H9 (cell line): ENCODE measurements around the gene ENTPD6. TPM values are rescaled to one million over a fixed set of nuclear protein-coding genes. Genes with fewer than 3 reads are reported as not detected.

Experiments
- DNase-seq: peaks from one replicate; pipeline ENCODE4 v3.0.0-alpha.2; 2017
- H2AFZ ChIP-seq: one replicate; pipeline ENCODE4 v1.6.1; 2013; ENCODE audit warnings: mild to moderate bottlenecking, low read length, control low read depth, moderate library complexity
- H2AK5ac ChIP-seq: 2 replicates; pipeline ENCODE4 v1.6.1; 2013; ENCODE audit warnings: low read length, control low read depth, mixed read lengths; ENCODE audit not compliant: insufficient read length
- H2BK120ac ChIP-seq: one replicate; pipeline ENCODE4 v1.6.1; 2013; ENCODE audit warnings: low read depth, mild to moderate bottlenecking, low read length, control low read depth, inconsistent platforms; ENCODE audit not compliant: poor library complexity, severe bottlenecking
- H2BK12ac ChIP-seq: 2 replicates; pipeline ENCODE4 v1.6.1; 2013; ENCODE audit warnings: low read length, control low read depth, mixed read lengths, low read depth; ENCODE audit not compliant: insufficient read length
- H2BK15ac ChIP-seq: 2 replicates; pipeline ENCODE4 v1.6.1; 2013; ENCODE audit warnings: low read depth, low read length, control low read depth
- H2BK20ac ChIP-seq: one replicate; pipeline ENCODE4 v1.6.1; 2013; ENCODE audit warnings: low read depth, mild to moderate bottlenecking, low read length, control low read depth, inconsistent platforms; ENCODE audit not compliant: poor library complexity, severe bottlenecking
- H2BK5ac ChIP-seq: 2 replicates; pipeline ENCODE4 v1.6.1; 2013; ENCODE audit warnings: low read length, control low read depth, mixed read lengths; ENCODE audit not compliant: insufficient read length
- H3K14ac ChIP-seq: 2 replicates; pipeline ENCODE4 v1.6.1; 2013; ENCODE audit warnings: low read length, control low read depth; ENCODE audit not compliant: insufficient read depth
- H3K18ac ChIP-seq: 2 replicates; pipeline ENCODE4 v1.6.1; 2013; ENCODE audit warnings: low read depth, mild to moderate bottlenecking, mixed read lengths, low read length, control low read depth; ENCODE audit not compliant: insufficient read length
- H3K23ac ChIP-seq: 2 replicates; pipeline ENCODE4 v1.6.1; 2013; ENCODE audit warnings: low read length, control low read depth, mixed read lengths, low read depth; ENCODE audit not compliant: insufficient read length
- H3K23me2 ChIP-seq: 2 replicates; pipeline ENCODE4 v1.6.1; 2013; ENCODE audit warnings: low read depth, mild to moderate bottlenecking, mixed read lengths, low read length, control low read depth; ENCODE audit not compliant: insufficient read length, poor library complexity, severe bottlenecking
- H3K27ac ChIP-seq: 2 replicates; pipeline ENCODE4 v1.5.1; 2013; ENCODE audit warnings: low read length, control low read depth, mixed read lengths, low read depth; ENCODE audit not compliant: insufficient read length
- H3K27me3 ChIP-seq: 2 replicates; pipeline ENCODE4 v1.6.1; 2013; ENCODE audit warnings: low read length, control low read depth, inconsistent platforms; ENCODE audit not compliant: insufficient read depth
- H3K4ac ChIP-seq: 2 replicates; pipeline ENCODE4 v1.6.1; 2013; ENCODE audit warnings: low read depth, mild to moderate bottlenecking, control low read depth, inconsistent platforms, low read length, moderate library complexity
- H3K4me1 ChIP-seq: 2 replicates; pipeline ENCODE4 v1.6.1; 2013; ENCODE audit warnings: low read length, control low read depth, inconsistent platforms; ENCODE audit not compliant: insufficient read depth
- H3K4me2 ChIP-seq: 2 replicates; pipeline ENCODE4 v1.6.1; 2013; ENCODE audit warnings: low read length, control low read depth, mixed read lengths; ENCODE audit not compliant: insufficient read length, insufficient read depth
- H3K56ac ChIP-seq: 2 replicates; pipeline ENCODE4 v1.6.1; 2013; ENCODE audit warnings: low read depth, mild to moderate bottlenecking, mixed read lengths, low read length, control low read depth; ENCODE audit not compliant: insufficient read length
- H3K79me1 ChIP-seq: 2 replicates; pipeline ENCODE4 v1.6.1; 2013; ENCODE audit warnings: low read depth, mild to moderate bottlenecking, moderate library complexity, low read length, control low read depth, inconsistent platforms; ENCODE audit not compliant: insufficient read depth, poor library complexity, severe bottlenecking
- H3K79me2 ChIP-seq: 2 replicates; pipeline ENCODE4 v1.6.1; 2013; ENCODE audit warnings: low read length, control low read depth, inconsistent platforms; ENCODE audit not compliant: insufficient read depth
- H3K9ac ChIP-seq: 2 replicates; pipeline ENCODE4 v1.6.1; 2013; ENCODE audit warnings: low read length, control low read depth, mixed read lengths; ENCODE audit not compliant: insufficient read length; ENCODE audit errors: extremely low read depth
- H3K9me3 ChIP-seq: one replicate; pipeline ENCODE4 v1.6.1; 2013; ENCODE audit warnings: low read depth, low read length, inconsistent platforms; ENCODE audit not compliant: control insufficient read depth
- H3T11ph ChIP-seq: one replicate; pipeline ENCODE4 v1.6.1; 2013; ENCODE audit warnings: mild to moderate bottlenecking, low read length, control low read depth, inconsistent platforms
- H4K20me1 ChIP-seq: one replicate; pipeline ENCODE4 v1.6.1; 2013; ENCODE audit not compliant: control insufficient read depth, insufficient read length, insufficient read depth
- H4K5ac ChIP-seq: 2 replicates; pipeline ENCODE4 v1.6.1; 2013; ENCODE audit warnings: low read depth, mild to moderate bottlenecking, mixed read lengths, low read length, control low read depth; ENCODE audit not compliant: insufficient read length
- H4K8ac ChIP-seq: replicated peaks from 2 replicates; pipeline ENCODE4 v1.6.1; 2013; ENCODE audit warnings: low read length, control low read depth, mixed read lengths, low read depth; ENCODE audit not compliant: insufficient read length
- H4K91ac ChIP-seq: 2 replicates; pipeline ENCODE4 v1.6.1; 2013; ENCODE audit warnings: low read depth, mild to moderate bottlenecking, moderate library complexity, mixed read lengths, low read length, control low read depth; ENCODE audit not compliant: insufficient read length
- H3K27ac Mint-ChIP-seq, 3 experiments: 2 replicates in 2 of 3; 3 replicates in 1 of 3; pipeline ENCODE4 v1.8.0; 2020 to 2021; ENCODE audit warnings: mixed read lengths in 3 of 3, mild to moderate bottlenecking in 1 of 3, moderate library complexity in 1 of 3
- H3K27me3 Mint-ChIP-seq: 2 replicates; pipeline ENCODE4 v1.8.0; 2021; ENCODE audit warnings: low read depth, mild to moderate bottlenecking, moderate library complexity, mixed read lengths
- H3K36me3 Mint-ChIP-seq, 3 experiments: 2 replicates in 2 of 3; 3 replicates in 1 of 3; pipeline ENCODE4 v1.8.0; 2020 to 2021; ENCODE audit warnings: low read depth in 3 of 3, mixed read lengths in 3 of 3; ENCODE audit not compliant: insufficient read depth in 1 of 3
- H3K4me1 Mint-ChIP-seq, 2 experiments: 2 replicates each; pipeline ENCODE4 v1.8.0; 2020; ENCODE audit warnings: mixed read lengths in 2 of 2
- H3K4me3 Mint-ChIP-seq, 2 experiments: 2 replicates in 1 of 2; 3 replicates in 1 of 2; pipeline ENCODE4 v1.8.0; 2020 to 2021; ENCODE audit warnings: mild to moderate bottlenecking in 2 of 2, mixed read lengths in 2 of 2, moderate library complexity in 1 of 2
- H3K9me3 Mint-ChIP-seq, 2 experiments: 2 replicates in 1 of 2; 3 replicates in 1 of 2; pipeline ENCODE4 v1.8.0; 2020; ENCODE audit warnings: mild to moderate bottlenecking in 2 of 2, mixed read lengths in 2 of 2, moderate library complexity in 1 of 2
- CTCF ChIP-seq: fragments of 200-600 bp; sonication (generic); conservative IDR thresholded peaks from 3 replicates; pipeline ENCODE4 v1.8.0; 2021; ENCODE audit warnings: antibody characterized with exemption, mild to moderate bottlenecking
- WGBS: extraction: QIAGEN DNeasy Blood & Tissue Kit; methylation state at CpG from one replicate; pipeline ENCODE4 v1.1.7; 2013; ENCODE audit warnings: missing lambda C conversion rate, low lambda C conversion rate, mixed read lengths; ENCODE audit not compliant: insufficient read length; ENCODE audit errors: extremely low coverage; 5-methylcytosine and 5-hydroxymethylcytosine counted together
- total RNA-seq: library from RNA; stranded (reverse); gene quantifications from 2 replicates; pipeline ENCODE4 v1.2.1, GENCODE V29; 2021

ENTPD6 gene
- total RNA-seq, 1 experiment from 2014 or later = 57.4 TPM

GRCh38 chr20:25209911-25210310 lies 14.4 kb downstream of the ENTPD6 start:
- Histone ChIP-seq H3K79me1 (no peaks in the 10 kb centered on the region), H3K18ac (no peak overlapping the region), H4K91ac (no peak overlapping the region), H3T11ph (no peak overlapping the region), H2BK5ac (no peak overlapping the region), H3K23me2 (no peaks in the 10 kb centered on the region), H3K4me1 (no peaks in the 10 kb centered on the region; the same call in 1 of the 2 replicates), H3K9me3 (no peaks in the 10 kb centered on the region), H2BK15ac (no peak overlapping the region), H3K9ac (no peak overlapping the region), H3K14ac (no peak overlapping the region), H2BK20ac (no peak overlapping the region), H3K27ac (no peak overlapping the region), H3K27me3 (no peaks in the 10 kb centered on the region; the same call in 1 of the 2 replicates), H3K79me2 (no peaks in the 10 kb centered on the region), H4K20me1 (no peaks in the 10 kb centered on the region), H2BK120ac (no peak overlapping the region), H2AK5ac (no peak overlapping the region), H2BK12ac (no peak overlapping the region), H3K56ac (no peak overlapping the region), H4K5ac (no peak overlapping the region), H3K23ac (no peak overlapping the region), H4K8ac (no peak overlapping the region), H3K4me2 (no peak overlapping the region), H3K4ac (no peak overlapping the region), H2AFZ (no peak overlapping the region)
- H3K4me3 Mint-ChIP-seq = no peak overlapping the region
- no peak overlapping the region; a peak in 1 of 7 replicates for H3K27ac Mint-ChIP-seq
- no peak for TF ChIP-seq CTCF
- DNase-seq = no peak
- H3K36me3 Mint-ChIP-seq = peaks cover 0 to 32% (median 14%) of the 10 kb centered on the region in 3 experiments; a peak in 5 of 7 replicates
- H3K27me3 Mint-ChIP-seq = no peaks in the 10 kb centered on the region
- H3K9me3 Mint-ChIP-seq = no peaks in the 10 kb centered on the region
- WGBS = no CpG with 5 or more reads among the region's 12 CpGs
- H3K4me1 Mint-ChIP-seq = peaks cover 9% of the 10 kb centered on the region in 2 experiments
